Measurements from ENCODE around the gene MYO5B. TPM values are rescaled to one million over a fixed set of nuclear protein-coding genes. Genes with fewer than 3 reads are reported as not detected.

The MYO5B gene
- 23.1 and 25.4 TPM in 2 replicates for total RNA-seq (2013; cell fraction: nucleolus; rRNA removed)
- total RNA-seq (2014; rRNA removed) (4.5 and 4.7 TPM in 2 replicates), total RNA-seq (2014; rRNA removed; fragmentation: Illumina TruSeq; extraction: Trizol) (2.5 and 3.2 TPM in 2 replicates), total RNA-seq (2021) (4.1 and 4.4 TPM in 2 replicates), polyA plus RNA-seq (2011; rRNA removed) (2.7 and 3.3 TPM in 2 replicates), polyA plus RNA-seq (2014; fragmentation: Illumina TruSeq; extraction: Trizol) (3.8 and 4.2 TPM in 2 replicates), polyA plus RNA-seq (2014; fragmentation: Nextera tagmentation; extraction: Ambion mirVana) (1 to 10 TPM; 2.8 to 4.4 TPM), polyA plus RNA-seq (2014; rRNA removed) (2.4 and 3.2 TPM in 2 replicates), polyA plus RNA-seq (2016; fragmentation: Nextera tagmentation; extraction: Ambion mirVana) (1 to 10 TPM; 2.5 to 2.6 TPM), polyA minus RNA-seq (2011; rRNA and poly(A)+ RNA removed) (5.5 and 5.8 TPM in 2 replicates), Bru-seq, nascent RNA (percentile 52 among the genes with signal in this experiment), BruChase-seq, experiment 1, labeled RNA remaining after a 6-hour chase (percentile 52 among the genes with signal in this experiment), BruChase-seq, experiment 2, labeled RNA remaining after a 2-hour chase (percentile 47 among the genes with signal in this experiment)
- polyA plus RNA-seq (2011; ENCODE audit: low read depth): 0.34 TPM
- 3.1 and 4.2 TPM in 2 replicates for polyA plus RNA-seq (2011; cell fraction: cytosol; rRNA removed)
- 4.8 and 6.1 TPM in 2 replicates for polyA plus RNA-seq (2011; cell fraction: nucleus; rRNA removed)
- 0.86 and 2.6 TPM in 2 replicates for polyA plus RNA-seq (2012)
- polyA minus RNA-seq (2011; cell fraction: cytosol; rRNA and poly(A)+ RNA removed): 2.1 and 2.8 TPM in 2 replicates
- 2.0 and 2.2 TPM in 2 replicates for polyA minus RNA-seq (2011; cell fraction: nucleus; rRNA and poly(A)+ RNA removed)
- long read RNA-seq, experiment 1: 0 reads
- long read RNA-seq, experiment 2, partial matches to known transcripts: 3 of 7 reads
- long read RNA-seq, experiment 2, other reads (novel, unspliced or antisense): 4 of 7 reads

DNA sequence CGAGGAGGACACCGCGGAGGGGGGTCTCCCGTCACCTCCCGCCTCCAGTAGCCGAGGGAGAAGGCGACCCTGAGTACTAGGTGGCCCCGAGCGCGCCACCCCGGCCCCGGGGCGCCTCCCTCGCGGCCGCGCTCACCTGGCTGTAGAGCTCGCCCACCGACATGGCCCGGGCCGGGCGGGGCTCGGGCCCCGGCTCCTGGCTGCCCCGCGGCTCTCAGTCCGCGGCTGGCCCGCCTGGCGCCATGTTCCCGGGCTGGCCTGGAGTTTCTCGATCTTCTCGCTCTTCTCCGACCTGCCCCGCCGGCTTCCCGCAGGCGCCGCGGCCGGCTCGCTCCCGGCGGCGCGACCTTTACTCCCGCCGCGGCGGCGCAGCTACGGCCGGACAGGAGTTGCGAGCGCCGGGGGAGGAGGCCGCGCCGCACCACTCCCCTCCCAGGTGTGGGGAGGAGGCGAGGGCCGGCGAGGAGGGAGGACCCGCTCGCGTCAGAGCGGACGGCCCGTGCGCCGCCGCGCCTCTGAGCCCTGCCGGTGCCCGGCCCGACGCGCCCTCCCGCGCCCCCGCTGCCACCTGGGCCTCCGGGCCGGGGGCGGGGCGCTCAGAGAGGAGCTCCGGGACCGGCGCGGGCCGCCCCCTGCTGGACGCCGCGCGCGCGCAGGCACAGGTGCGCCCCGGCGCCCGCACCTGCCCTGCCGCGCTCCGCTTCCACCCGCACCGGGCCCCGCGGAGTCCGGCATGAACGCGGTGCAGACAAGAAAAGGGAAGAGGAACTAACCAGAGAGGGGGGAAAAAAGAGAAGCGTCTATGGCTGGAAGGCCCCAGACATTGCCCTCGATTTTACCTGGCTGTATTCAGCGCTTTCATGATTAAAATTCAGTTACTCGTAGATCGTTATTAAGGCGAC is at the start of gene MYO5B:
Gene MYO5B (minus strand): TSS at position 517 of the 902 bp plus-strand sequence. CDS start 354 bp downstream, at position 163.
- ChIA-PET RAD21 (ENCODE audit: unreplicated experiment) (interaction anchor here (0.7 to 3.9 kb wide), 31 partner anchors 8 to 684 kb away, joined by 3 to 29 read pairs (median 4); no protein-coding TSS in a partner anchor), CTCF (interaction anchor here (0.6 to 5.3 kb wide), 29 partner anchors 8 to 681 kb away, joined by 3 to 32 read pairs (median 4); partner anchors contain the start of gene SKA1), SMC1A (ENCODE audit: uncharacterized antibody, unreplicated experiment) (interaction anchor here (0.7 to 3.3 kb wide), 14 partner anchors 10 to 186 kb away, joined by 3 to 24 read pairs (median 4); partner anchors contain the start of gene CFAP53), POLR2A (interaction anchor here (0.5 to 1.4 kb wide), 8 partner anchors 11 to 190 kb away, joined by 3 to 5 read pairs (median 4); no protein-coding TSS in a partner anchor)
- Histone ChIP-seq H3K27me3 (replicated peaks in 1 of 2; ENCODE audit: control insufficient read depth in 2 of 2, insufficient read depth in 2 of 2, low read length in 1 of 2) (peaks cover 6 to 10% of the 10 kb centered on the region in 2 experiments; a peak in 3 of 4 replicates), H3K4me2 (ENCODE audit: control insufficient read depth, insufficient read depth) (peak within 1 kb of the TSS; percentile 69), H3K4me3 (peak within 1 kb of the TSS; percentile 57; the same call in 1 of the 2 replicates), H3K4me1 (ENCODE audit: control insufficient read depth, insufficient read depth, low read length) (no peaks in the 10 kb centered on the region), H3K27ac (ENCODE audit: control insufficient read depth, insufficient read depth) (no peak within 1 kb of the TSS), H3K9ac (ENCODE audit: control insufficient read depth, insufficient read depth, low read length) (no peak within 1 kb of the TSS), H3K36me3 (ENCODE audit: control insufficient read depth in 2 of 2, insufficient read depth in 2 of 2, low read length in 1 of 2) (no peaks in the 10 kb centered on the region), H4K20me1 (ENCODE audit: control insufficient read depth, insufficient read depth) (no peaks in the 10 kb centered on the region), H3K9me3 (replicated peaks; ENCODE audit: control insufficient read depth, insufficient read depth, low read length) (no peaks in the 10 kb centered on the region), H2AFZ (ENCODE audit: control insufficient read depth, low read depth, low read length) (peak within 1 kb of the TSS; percentile 39), H3K79me2 (ENCODE audit: control insufficient read depth, insufficient read depth, low read length) (no peaks in the 10 kb centered on the region)
- FAIRE-seq: no peak
- intact Hi-C loops (cut with micrococcal nuclease; ENCODE audit: unreplicated experiment) (loop anchor here (1.0 to 10.0 kb wide), 4 partner anchors 84 to 680 kb away; no protein-coding TSS in a partner anchor), in situ Hi-C loops (cut with MboI) (no loop called here)
- peak; percentile 84 for ATAC-seq
- WGBS (ENCODE audit: insufficient coverage, insufficient replicate concordance, low lambda C conversion rate, missing lambda C conversion rate): 3% methylated on average over 85 of the region's 115 CpGs
- DNase-seq (ENCODE audit: low read depth, low spot score): no peak
- no TSS peak for BruUV-seq (replicated peaks)
- TF ChIP-seq NR2F1 (conservative IDR thresholded peaks at IDR 0.05) (peak; percentile 91), ESRRA (IDR thresholded peaks at IDR 0.05; ENCODE audit: low read length) (no peak), TCF3 (IDR thresholded peaks at IDR 0.05; ENCODE audit: borderline replicate concordance, insufficient read depth, low read depth, low read length) (peak; percentile 82), IKZF1 (conservative IDR thresholded peaks at IDR 0.05) (peak; percentile 89), TCF12 (IDR thresholded peaks at IDR 0.05; ENCODE audit: low read depth, low read length) (peak; percentile 61; the same call in 1 of the 2 replicates), TAF1 (IDR thresholded peaks at IDR 0.05; ENCODE audit: borderline replicate concordance, low read depth, low read length) (no peak), NR2C2 (IDR thresholded peaks at IDR 0.05; ENCODE audit: borderline replicate concordance, control insufficient read depth, insufficient read length, low read depth) (no peak), WRNIP1 (IDR thresholded peaks at IDR 0.05; ENCODE audit: borderline replicate concordance, low read depth, low read length) (no peak), HCFC1 (IDR thresholded peaks at IDR 0.05; ENCODE audit: low read length) (no peak), TARDBP (IDR thresholded peaks at IDR 0.05; ENCODE audit: borderline replicate concordance) (no peak), CEBPZ (IDR thresholded peaks at IDR 0.05; ENCODE audit: low read depth, low read length) (no peak), DPF2 (IDR thresholded peaks at IDR 0.05) (peak; percentile 83), RAD51 (IDR thresholded peaks at IDR 0.05) (no peak), CHD4 (IDR thresholded peaks at IDR 0.05) (no peak), RBBP5 (conservative IDR thresholded peaks at IDR 0.05) (no peak), KAT2A (conservative IDR thresholded peaks at IDR 0.05; ENCODE audit: control insufficient read depth, low read depth, low read length) (no peak), YBX1 (IDR thresholded peaks at IDR 0.05) (no peak), RELA (IDR thresholded peaks at IDR 0.05; ENCODE audit: borderline replicate concordance, partially characterized antibody) (no peak)
